Measurements from ENCODE around the gene MASP1.
A peak's percentile ranks its signal among the peaks of the same experiment; 100 is the strongest.

- no peak for TF ChIP-seq POLR2A (IDR thresholded peaks at IDR 0.05; ENCODE audit: low read depth, low read length)
- TF ChIP-seq CTCF (conservative IDR thresholded peaks at IDR 0.05; ENCODE audit: low read depth, low read length): no peak
- TF ChIP-seq RFX5 (IDR thresholded peaks at IDR 0.05; ENCODE audit: low read depth, low read length): no peak
- TF ChIP-seq RCOR1 (IDR thresholded peaks at IDR 0.05; ENCODE audit: insufficient replicate concordance, low read length): peak; percentile 56
- peak; percentile 88 for TF ChIP-seq CEBPB (IDR thresholded peaks at IDR 0.05; ENCODE audit: low read depth, low read length)
- peak; percentile 94 for TF ChIP-seq MAFK (IDR thresholded peaks at IDR 0.05; ENCODE audit: low read depth, low read length)
- no peak for TF ChIP-seq ELK1 (IDR thresholded peaks at IDR 0.05; ENCODE audit: borderline replicate concordance, low read depth, low read length)
- TF ChIP-seq MXI1 (IDR thresholded peaks at IDR 0.05; ENCODE audit: borderline replicate concordance, low read depth, low read length): no peak
- no peak for TF ChIP-seq USF2 (IDR thresholded peaks at IDR 0.05; ENCODE audit: low read depth, low read length)
- no peak for TF ChIP-seq MAZ (IDR thresholded peaks at IDR 0.05; ENCODE audit: borderline replicate concordance, low read depth, low read length)
Measured at GRCh38 chr3:187261541-187261969, 30.0 kb downstream of the MASP1 start.

Data from IMR-90 (cell line).